Activated naive CD8-positive, alpha-beta T cell treated with anti-CD3 and anti-CD28 coated beads for 36 hours (primary cell): Measurements from ENCODE around the gene ZNF827. TPM values are rescaled to one million over a fixed set of nuclear protein-coding genes. Genes with fewer than 3 reads are reported as not detected.
A peak's percentile ranks its signal among the peaks of the same experiment; 100 is the strongest.

Experiments
- DNase-seq: peaks from one replicate; pipeline ENCODE4 v3.0.0; 2021
- H3K27ac Mint-ChIP-seq: one replicate; pipeline ENCODE4 v1.8.0; 2022; ENCODE audit warnings: mild to moderate bottlenecking, moderate library complexity, mixed read lengths
- H3K27me3 Mint-ChIP-seq: one replicate; pipeline ENCODE4 v1.8.0; 2022; ENCODE audit warnings: mild to moderate bottlenecking, mixed read lengths
- H3K36me3 Mint-ChIP-seq: one replicate; pipeline ENCODE4 v1.8.0; 2021; ENCODE audit warnings: mild to moderate bottlenecking, mixed read lengths
- H3K4me1 Mint-ChIP-seq: one replicate; pipeline ENCODE4 v1.8.0; 2021; ENCODE audit warnings: mixed read lengths
- H3K4me3 Mint-ChIP-seq: one replicate; pipeline ENCODE4 v1.8.0; 2022; ENCODE audit warnings: mild to moderate bottlenecking, moderate library complexity, mixed read lengths
- H3K9me3 Mint-ChIP-seq: one replicate; pipeline ENCODE4 v1.8.0; 2022; ENCODE audit warnings: mixed read lengths
- total RNA-seq, 2 experiments: library from RNA; stranded (reverse); gene quantifications; one replicate each; pipeline ENCODE4 v1.2.3, GENCODE V29; 2021

Gene ZNF827
- total RNA-seq, 2 experiments from 2014 or later: 22.8 to 23.0 TPM

DNA sequence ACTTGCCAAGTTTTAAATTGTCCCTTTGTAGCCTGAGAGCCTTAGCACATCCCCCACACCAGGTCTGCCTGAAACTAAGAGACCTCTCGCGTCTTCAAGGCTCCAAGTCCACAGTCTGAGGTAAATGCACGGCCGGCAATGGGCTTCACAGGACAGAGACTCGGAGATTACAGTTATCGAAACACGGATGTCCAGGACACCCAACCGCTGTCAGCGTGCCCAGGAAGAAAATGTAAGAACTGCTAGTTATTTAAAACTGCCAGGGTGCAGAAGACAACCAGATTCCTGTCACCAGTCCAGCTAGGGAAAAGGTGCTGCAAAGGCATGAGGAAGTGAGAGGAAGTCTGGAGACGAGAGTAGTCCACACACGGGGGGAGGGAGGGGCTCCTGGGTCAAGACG is 28.9 kb downstream of the ZNF827 start:
- Mint-ChIP-seq H3K9me3 (no peaks in the 10 kb centered on the region), H3K36me3 (peaks cover 38% of the 10 kb centered on the region), H3K4me3 (no peak overlapping the region), H3K27me3 (no peaks in the 10 kb centered on the region), H3K4me1 (peaks cover 44% of the 10 kb centered on the region), H3K27ac (no peak overlapping the region)
- DNase-seq: no peak

DNA sequence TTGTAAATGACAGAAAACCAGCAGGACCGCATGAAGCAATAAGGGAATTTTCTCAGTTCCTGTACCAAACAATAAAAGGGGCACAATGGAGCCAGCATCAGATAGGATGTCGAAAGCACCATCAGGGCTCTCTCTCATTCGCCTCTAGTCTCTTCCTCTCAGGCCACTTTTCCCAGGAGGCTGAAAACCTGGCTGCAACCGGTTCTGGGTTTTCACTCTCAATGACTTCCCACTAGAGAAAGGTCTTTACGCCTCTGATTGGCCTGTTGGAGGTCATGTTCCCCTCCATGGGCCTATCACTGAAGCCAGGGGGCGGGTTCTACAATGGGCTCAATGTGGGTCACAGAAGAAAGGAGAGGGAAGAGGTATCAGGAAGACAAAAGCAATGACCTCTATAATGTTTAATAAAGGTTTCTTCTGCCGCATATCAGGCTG is 29.3 kb downstream of the ZNF827 start:
- H3K27ac Mint-ChIP-seq: no peak overlapping the region
- peaks cover 43% of the 10 kb centered on the region for H3K4me1 Mint-ChIP-seq
- H3K9me3 Mint-ChIP-seq: no peaks in the 10 kb centered on the region
- no peaks in the 10 kb centered on the region for H3K27me3 Mint-ChIP-seq
- H3K4me3 Mint-ChIP-seq: no peak overlapping the region
- no peak for DNase-seq
- H3K36me3 Mint-ChIP-seq: peaks cover 36% of the 10 kb centered on the region

DNA sequence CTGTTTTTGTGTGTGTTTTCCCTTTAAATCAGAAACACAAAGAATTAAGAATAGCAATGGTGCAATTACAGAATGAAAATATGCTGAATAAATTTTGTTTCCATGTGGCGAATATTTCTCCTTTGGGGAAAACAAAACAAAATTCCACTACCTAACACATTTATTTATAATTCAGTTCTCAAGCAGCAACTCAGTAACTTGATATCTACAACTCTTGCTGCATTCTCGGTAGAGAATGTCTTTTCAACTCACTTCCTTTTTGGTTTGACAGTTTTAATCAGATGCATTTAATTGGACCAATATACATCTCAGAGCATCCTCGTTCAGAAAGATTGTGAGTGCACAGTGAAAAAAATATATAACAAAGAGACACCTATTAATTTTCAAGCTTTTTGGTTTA is 30.8 kb downstream of the ZNF827 start:
- Mint-ChIP-seq H3K27ac (no peak overlapping the region), H3K4me1 (peaks cover 46% of the 10 kb centered on the region), H3K4me3 (no peak overlapping the region), H3K9me3 (no peaks in the 10 kb centered on the region), H3K36me3 (peaks cover 36% of the 10 kb centered on the region), H3K27me3 (no peaks in the 10 kb centered on the region)
- no peak for DNase-seq

DNA sequence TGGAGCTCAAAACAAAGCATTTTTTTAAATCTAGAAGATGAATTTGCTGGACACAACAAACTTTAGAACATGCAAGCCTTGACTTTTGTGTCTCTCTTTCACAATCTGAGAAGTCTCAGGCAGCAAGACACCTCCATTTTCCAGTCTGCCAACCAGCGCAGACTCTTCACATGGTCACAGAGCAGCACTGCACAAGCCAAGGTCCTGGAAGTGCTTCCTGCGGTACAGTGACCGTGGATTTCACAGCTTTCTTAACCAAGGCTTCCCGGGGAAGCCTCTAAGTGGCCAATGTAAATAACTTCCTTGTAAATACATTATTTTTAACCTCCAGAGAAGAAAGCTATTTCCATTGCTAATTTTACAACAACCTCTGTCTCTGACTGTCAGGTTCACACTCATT is 31.2 kb downstream of the ZNF827 start:
- H3K4me1 Mint-ChIP-seq: peaks cover 45% of the 10 kb centered on the region
- H3K27me3 Mint-ChIP-seq: no peaks in the 10 kb centered on the region
- DNase-seq: no peak
- peaks cover 37% of the 10 kb centered on the region for H3K36me3 Mint-ChIP-seq
- no peaks in the 10 kb centered on the region for H3K9me3 Mint-ChIP-seq
- no peak overlapping the region for H3K27ac Mint-ChIP-seq
- H3K4me3 Mint-ChIP-seq: no peak overlapping the region

DNA sequence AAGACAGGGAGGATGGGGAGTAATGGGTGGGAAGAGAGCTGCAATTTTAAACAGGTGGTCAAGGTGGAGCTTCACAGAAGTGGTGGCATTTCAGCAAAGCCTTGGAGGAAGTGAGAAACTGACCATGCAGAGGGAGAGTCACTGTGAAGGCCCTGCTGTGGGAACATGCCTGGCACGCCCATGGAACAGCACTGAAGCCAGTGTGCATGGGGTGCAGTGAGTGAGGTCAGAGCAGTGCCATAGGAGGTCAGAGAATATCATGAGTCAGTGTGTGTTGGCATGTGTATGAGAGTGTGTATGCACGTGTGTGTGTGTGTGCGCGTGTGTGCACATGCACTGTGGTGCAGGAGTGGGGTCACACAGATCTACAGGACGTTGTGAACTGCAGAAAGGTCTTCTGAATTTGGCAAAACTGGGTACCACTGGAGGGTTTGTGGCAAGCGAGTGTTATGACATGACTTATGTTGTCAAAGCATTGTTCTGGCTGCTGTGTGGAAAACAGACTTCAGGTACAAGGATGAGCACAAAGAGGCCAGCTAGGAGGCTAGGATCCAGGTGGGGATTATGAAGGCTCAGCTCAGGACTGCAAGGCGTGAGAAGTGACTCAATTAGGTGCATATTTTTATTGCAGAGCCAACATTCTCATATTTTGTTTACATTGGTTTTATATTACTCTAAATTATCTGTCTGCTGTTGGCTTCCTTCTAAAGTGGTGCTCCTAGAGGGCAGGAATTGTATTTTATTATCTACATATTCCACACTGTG is 34.0 kb downstream of the ZNF827 start:
- H3K27ac Mint-ChIP-seq: no peak overlapping the region
- peaks cover 41% of the 10 kb centered on the region for H3K4me1 Mint-ChIP-seq
- H3K9me3 Mint-ChIP-seq: no peaks in the 10 kb centered on the region
- peaks cover 46% of the 10 kb centered on the region for H3K36me3 Mint-ChIP-seq
- DNase-seq: no peak
- no peak overlapping the region for H3K4me3 Mint-ChIP-seq
- no peaks in the 10 kb centered on the region for H3K27me3 Mint-ChIP-seq

DNA sequence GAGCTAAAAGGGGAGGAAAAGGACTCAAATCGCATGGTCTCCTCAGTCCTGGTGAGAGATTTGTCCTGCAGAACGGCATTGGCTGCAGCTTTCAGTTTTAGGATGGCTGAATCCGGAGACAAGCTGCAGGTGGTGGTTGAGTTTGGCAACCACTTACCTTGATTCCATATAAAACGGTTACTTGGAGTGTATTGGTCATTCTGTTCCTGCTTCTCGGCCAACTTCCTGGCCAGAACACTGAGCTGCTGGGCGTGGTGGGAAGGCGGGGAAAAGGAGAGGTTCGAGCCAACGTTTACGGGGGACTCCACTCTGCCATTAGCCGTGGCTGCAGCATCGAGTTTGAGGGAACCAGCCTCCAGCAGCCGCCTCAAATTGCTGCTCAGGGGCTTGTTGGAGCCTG is 36.1 kb downstream of the ZNF827 start:
- Mint-ChIP-seq H3K27ac (no peak overlapping the region), H3K9me3 (no peaks in the 10 kb centered on the region), H3K27me3 (no peaks in the 10 kb centered on the region), H3K4me1 (peaks cover 39% of the 10 kb centered on the region), H3K4me3 (no peak overlapping the region), H3K36me3 (peaks cover 53% of the 10 kb centered on the region)
- no peak for DNase-seq

DNA sequence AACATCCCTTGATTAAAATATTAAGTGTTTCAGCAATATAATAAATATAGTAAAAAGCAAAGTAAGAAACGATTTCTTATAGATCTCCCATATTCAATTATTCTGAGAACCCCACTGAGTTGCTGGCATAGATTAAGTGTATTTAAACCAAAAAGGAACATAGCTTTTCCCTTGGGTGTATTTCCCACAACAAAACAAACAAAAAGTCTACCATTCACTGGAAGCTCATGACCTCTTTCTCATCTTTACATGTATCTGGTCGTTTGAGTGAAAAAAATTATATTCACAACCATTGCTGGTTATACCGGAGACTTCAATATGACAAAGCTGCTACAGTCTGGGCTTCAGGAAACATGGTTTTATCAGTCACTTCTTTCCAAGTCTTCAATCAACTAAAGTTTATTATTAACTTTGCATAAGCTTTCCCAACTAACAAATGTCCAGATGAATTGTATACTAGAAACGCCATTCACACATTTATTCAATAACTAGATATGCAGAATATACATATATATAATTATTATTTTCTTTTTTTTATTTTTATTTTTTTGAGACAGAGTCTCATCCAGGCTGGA is 38.6 kb downstream of the ZNF827 start:
- Mint-ChIP-seq H3K4me1 (peaks cover 51% of the 10 kb centered on the region), H3K27ac (no peak overlapping the region), H3K9me3 (no peaks in the 10 kb centered on the region), H3K27me3 (no peaks in the 10 kb centered on the region), H3K4me3 (no peak overlapping the region), H3K36me3 (peaks cover 53% of the 10 kb centered on the region)
- no peak for DNase-seq

DNA sequence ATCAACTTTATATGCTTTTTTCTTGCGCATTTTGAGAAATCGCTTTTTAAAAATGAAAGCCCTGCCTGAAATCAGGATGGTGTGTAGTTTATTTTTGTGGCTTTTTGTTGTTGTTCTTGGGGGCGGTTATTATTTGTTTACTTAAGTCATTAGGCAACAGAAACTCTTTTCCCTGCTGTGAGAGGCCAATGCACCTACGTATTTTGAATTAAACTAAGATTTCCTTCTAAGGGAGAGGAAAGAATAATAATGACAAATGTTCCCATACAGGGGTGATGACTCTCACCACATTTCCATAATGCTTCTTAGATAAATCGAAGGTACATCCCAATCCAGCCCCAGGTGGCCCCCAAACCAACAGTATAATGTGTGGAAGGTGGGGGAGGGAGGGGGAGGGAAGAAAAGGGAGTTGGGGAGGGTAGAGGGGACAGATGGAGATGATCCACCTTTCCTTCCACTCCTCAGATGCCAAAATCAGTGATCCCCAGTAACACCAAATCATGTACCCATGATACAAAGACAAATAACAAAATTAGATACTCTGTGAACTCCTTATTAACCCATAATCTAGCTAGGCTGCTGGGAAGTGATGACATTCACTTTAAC is 39.6 kb downstream of the ZNF827 start:
- no peak overlapping the region for H3K4me3 Mint-ChIP-seq
- peaks cover 54% of the 10 kb centered on the region for H3K36me3 Mint-ChIP-seq
- no peaks in the 10 kb centered on the region for H3K9me3 Mint-ChIP-seq
- no peaks in the 10 kb centered on the region for H3K27me3 Mint-ChIP-seq
- no peak overlapping the region for H3K27ac Mint-ChIP-seq
- H3K4me1 Mint-ChIP-seq: peaks cover 55% of the 10 kb centered on the region
- no peak for DNase-seq

DNA sequence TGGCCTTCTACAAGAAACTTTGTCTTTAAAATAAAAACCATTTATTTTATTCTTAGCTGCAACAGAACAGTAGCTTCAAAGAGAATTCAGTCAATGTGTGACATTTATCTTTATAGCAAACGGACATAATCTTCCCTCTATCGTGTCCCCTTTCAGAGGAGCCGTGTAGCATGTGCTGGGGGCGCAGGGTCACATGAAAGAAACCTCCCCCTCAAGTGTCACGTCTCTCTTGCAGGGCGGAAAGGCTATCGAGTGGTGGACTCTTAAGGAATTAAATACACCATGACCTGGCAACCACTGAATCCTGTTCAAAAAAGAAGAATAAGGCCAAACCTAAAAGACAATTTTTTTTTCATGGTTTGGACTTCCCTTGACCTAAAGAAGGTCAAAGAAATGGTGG is 40.2 kb downstream of the ZNF827 start:
- no peak overlapping the region for H3K27ac Mint-ChIP-seq
- H3K9me3 Mint-ChIP-seq: no peaks in the 10 kb centered on the region
- no peak overlapping the region for H3K4me3 Mint-ChIP-seq
- peaks cover 52% of the 10 kb centered on the region for H3K36me3 Mint-ChIP-seq
- H3K27me3 Mint-ChIP-seq: no peaks in the 10 kb centered on the region
- DNase-seq: no peak
- peaks cover 59% of the 10 kb centered on the region for H3K4me1 Mint-ChIP-seq

DNA sequence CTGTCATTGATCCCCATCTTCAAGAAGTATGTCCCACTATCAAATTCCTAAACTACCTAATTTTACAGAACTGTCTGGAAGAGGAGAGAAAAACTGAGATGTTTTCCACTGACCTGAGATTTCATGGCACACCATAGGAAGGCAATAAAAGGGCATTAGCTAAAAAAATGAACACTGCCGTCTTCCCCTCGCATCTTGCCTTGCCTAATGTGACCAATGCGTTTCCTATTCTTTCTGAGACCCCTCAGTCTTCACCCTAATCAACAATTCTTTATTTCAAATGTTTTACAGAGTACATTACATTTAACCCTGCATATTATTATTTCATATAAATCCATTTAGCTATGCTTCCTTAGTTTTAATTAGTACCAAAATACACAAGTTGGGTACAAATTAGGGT is 43.6 kb downstream of the ZNF827 start:
- no peak for DNase-seq
- H3K9me3 Mint-ChIP-seq: no peaks in the 10 kb centered on the region
- no peak overlapping the region for H3K4me3 Mint-ChIP-seq
- H3K27me3 Mint-ChIP-seq: no peaks in the 10 kb centered on the region
- peak overlapping the region; percentile 38 for H3K27ac Mint-ChIP-seq
- peaks cover 42% of the 10 kb centered on the region for H3K36me3 Mint-ChIP-seq
- peaks cover 51% of the 10 kb centered on the region for H3K4me1 Mint-ChIP-seq

DNA sequence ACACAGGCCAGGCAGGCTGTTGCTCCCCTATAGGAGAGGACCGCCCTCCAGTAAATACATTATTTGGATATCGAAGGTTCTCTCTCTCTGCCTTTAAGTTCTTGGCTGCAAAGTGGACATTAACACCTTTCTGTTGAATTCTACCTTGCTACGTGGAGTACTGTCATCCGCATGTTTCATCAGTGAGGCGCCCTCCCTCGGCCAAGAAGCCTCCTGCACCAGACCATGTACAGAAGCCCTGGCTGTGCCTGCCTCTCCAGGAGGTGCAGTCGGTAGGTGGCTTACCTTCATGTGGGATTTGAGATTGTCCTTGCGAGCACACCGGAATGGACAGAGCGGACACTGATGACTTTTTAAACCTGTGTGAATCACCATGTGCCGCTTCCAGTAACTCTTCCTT is 46.7 kb downstream of the ZNF827 start:
- Mint-ChIP-seq H3K27ac (no peak overlapping the region), H3K4me3 (no peak overlapping the region), H3K9me3 (no peaks in the 10 kb centered on the region), H3K4me1 (peaks cover 33% of the 10 kb centered on the region), H3K27me3 (no peaks in the 10 kb centered on the region), H3K36me3 (peaks cover 42% of the 10 kb centered on the region)
- no peak for DNase-seq

DNA sequence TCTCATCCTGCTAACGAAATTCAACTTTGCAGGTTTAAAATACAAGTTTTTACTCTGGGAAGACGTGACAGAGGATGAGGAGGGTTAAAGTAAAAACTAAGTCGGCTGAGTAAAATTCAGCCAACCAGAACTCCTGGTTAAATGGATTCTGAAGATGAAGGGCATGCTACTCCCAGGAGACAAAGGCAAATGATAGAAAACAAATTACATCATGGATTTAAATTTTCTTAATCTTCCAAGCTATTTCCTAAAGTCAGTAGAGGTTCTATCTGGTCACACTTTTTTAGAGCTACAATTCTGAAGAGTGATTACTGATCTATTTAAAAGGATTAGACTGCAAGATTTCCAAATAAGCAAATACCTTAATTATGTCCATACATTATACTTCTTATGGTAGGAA is 47.9 kb downstream of the ZNF827 start:
- no peak overlapping the region for H3K27ac Mint-ChIP-seq
- H3K4me3 Mint-ChIP-seq: no peak overlapping the region
- DNase-seq: no peak
- H3K27me3 Mint-ChIP-seq: no peaks in the 10 kb centered on the region
- H3K36me3 Mint-ChIP-seq: peaks cover 48% of the 10 kb centered on the region
- peaks cover 27% of the 10 kb centered on the region for H3K4me1 Mint-ChIP-seq
- no peaks in the 10 kb centered on the region for H3K9me3 Mint-ChIP-seq

DNA sequence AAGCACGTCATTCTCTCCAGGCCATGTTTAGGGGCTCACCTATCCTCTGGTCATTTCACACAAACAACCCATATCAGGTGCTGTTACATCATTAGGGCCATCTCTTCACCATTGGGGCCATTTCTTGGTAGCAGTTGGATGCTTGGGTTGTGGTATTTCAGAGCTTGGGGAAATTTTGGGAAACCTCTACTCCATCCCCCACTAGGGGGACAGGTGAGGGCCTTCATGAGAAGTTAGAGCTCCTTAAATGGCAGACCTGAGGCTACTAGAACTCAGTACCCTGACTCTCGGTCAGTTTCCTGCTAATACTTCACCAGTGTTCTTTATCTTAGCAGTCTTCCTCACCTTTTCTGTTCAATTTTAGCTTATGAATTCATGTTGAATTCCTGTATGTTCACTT is 50.2 kb downstream of the ZNF827 start:
- Mint-ChIP-seq H3K36me3 (peaks cover 55% of the 10 kb centered on the region), H3K9me3 (no peaks in the 10 kb centered on the region), H3K27ac (no peak overlapping the region), H3K4me1 (peaks cover 20% of the 10 kb centered on the region), H3K4me3 (no peak overlapping the region), H3K27me3 (no peaks in the 10 kb centered on the region)
- DNase-seq: no peak

DNA sequence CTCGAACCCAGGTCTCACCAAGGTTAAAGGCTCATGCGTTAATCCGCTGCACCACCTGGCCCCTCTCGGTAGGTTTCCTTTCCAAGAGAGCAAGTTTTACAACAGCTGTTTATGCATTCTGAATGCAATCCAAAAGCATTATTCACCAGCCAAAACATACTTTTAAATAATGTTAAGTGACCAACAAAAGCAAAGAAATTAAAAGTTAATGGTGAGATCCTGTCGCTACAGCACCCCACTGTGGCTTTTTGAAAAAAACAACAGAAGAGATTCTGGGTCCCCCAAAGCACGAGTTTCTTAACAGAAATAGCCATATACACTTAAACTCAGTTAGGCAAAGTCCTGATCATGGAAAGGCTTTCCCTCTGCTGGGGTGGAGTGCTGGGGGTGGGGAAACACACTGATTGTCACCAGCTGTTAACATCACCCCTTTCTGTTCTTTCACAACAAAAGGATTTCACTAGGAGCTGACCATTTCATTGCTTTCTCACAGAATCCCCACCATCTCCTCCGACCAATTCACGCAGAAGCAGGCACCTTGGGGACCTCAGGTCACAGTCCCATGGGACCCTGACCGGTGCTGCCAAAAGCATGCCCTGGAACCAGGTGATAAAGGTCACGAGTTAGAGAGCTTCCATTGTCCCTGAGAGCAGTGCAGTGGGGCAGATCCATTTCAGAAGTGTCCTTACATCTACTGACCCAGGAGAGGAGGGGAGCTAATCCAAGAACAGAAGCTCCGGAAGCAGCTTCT is 51.2 kb downstream of the ZNF827 start:
- no peaks in the 10 kb centered on the region for H3K27me3 Mint-ChIP-seq
- no peaks in the 10 kb centered on the region for H3K9me3 Mint-ChIP-seq
- H3K27ac Mint-ChIP-seq: no peak overlapping the region
- H3K4me1 Mint-ChIP-seq: peaks cover 26% of the 10 kb centered on the region
- peaks cover 54% of the 10 kb centered on the region for H3K36me3 Mint-ChIP-seq
- DNase-seq: no peak
- no peak overlapping the region for H3K4me3 Mint-ChIP-seq

DNA sequence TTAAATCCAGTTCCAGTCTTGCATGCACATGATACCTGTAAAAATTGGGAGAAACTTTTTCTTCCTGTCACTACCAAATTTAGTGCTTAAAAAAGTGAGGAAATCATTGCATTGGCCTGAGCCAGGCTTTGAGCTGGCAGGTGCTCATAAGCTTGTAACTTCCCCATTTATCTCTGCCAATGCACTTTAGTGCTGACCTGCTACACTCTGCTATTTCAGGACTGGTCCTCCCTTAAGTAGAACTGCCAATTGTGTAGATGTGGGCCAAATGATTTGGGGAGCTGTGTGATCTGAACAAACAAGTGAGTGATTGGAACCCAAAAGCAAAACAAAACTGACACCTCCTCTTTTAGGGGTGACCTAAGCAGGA is 51.8 kb downstream of the ZNF827 start:
- H3K4me1 Mint-ChIP-seq: peaks cover 32% of the 10 kb centered on the region
- peaks cover 53% of the 10 kb centered on the region for H3K36me3 Mint-ChIP-seq
- H3K9me3 Mint-ChIP-seq: no peaks in the 10 kb centered on the region
- no peaks in the 10 kb centered on the region for H3K27me3 Mint-ChIP-seq
- DNase-seq: no peak
- no peak overlapping the region for H3K27ac Mint-ChIP-seq
- H3K4me3 Mint-ChIP-seq: no peak overlapping the region
